SK-N-SH (cell line): ENCODE measurements around the gene ATG9A. TPM values are rescaled to one million over a fixed set of nuclear protein-coding genes. Genes with fewer than 3 reads are reported as not detected.

ENCODE experiments used
- CTCF ChIA-PET: fragments of 300-600, 350-600 bp; formaldehyde crosslinking; extraction: SDS; loops from one replicate; lab custom pipeline; 2021; lab: Yijun Ruan, JAX
- POLR2A ChIA-PET: fragments of 350-600 bp; sonication (Branson Sonifier 250); formaldehyde crosslinking; extraction: SDS; loops from one replicate; lab custom pipeline; 2020; ENCODE audit warnings: antibody characterized with exemption, inconsistent platforms; lab: Yijun Ruan, JAX
- DNase-seq: peaks from one replicate; pipeline ENCODE4 v3.0.0; 2012
- H2AFZ ChIP-seq: fragments of 200-600 bp; sonication (generic); 2 replicates; pipeline ENCODE4 v1.8.1; 2016; ENCODE audit warnings: antibody characterized with exemption, mild to moderate bottlenecking, low read depth
- H3F3A ChIP-seq: fragments of 200-600 bp; sonication (generic); replicated peaks from 2 replicates; pipeline ENCODE3; 2016; ENCODE audit warnings: antibody characterized with exemption, mild to moderate bottlenecking; ENCODE audit not compliant: insufficient read depth
- H3K27ac ChIP-seq, 2 experiments: fragments of 200-500 bp in 1 of 2; fragments of 200-600 bp in 1 of 2; sonication (Bioruptor generic) in 1 of 2; sonication (generic), shearing (Covaris generic) in 1 of 2; 2 replicates each; pipeline versions ENCODE4 v1.5.1 to v1.6.1; 2014 to 2016; ENCODE audit warnings: low read depth in 2 of 2, inconsistent platforms in 1 of 2, low read length in 1 of 2, mild to moderate bottlenecking in 1 of 2, mixed read lengths in 1 of 2
- H3K27me3 ChIP-seq: fragments of 200-600 bp; sonication (generic), shearing (Covaris generic); 2 replicates; pipeline ENCODE4 v1.6.1; 2016; ENCODE audit warnings: mixed run types; ENCODE audit not compliant: insufficient read depth
- H3K36me3 ChIP-seq, 2 experiments: fragments of 200-500 bp in 1 of 2; fragments of 200-600 bp in 1 of 2; sonication (Bioruptor generic) in 1 of 2; sonication (generic) in 1 of 2; replicated peaks in 1 of 2; 2 replicates each; pipeline versions ENCODE3 to v1.5.1; 2014 to 2016; ENCODE audit warnings: low read length in 1 of 2, mild to moderate bottlenecking in 1 of 2; ENCODE audit not compliant: insufficient read depth in 2 of 2, control insufficient read depth in 1 of 2
- H3K4me1 ChIP-seq, 2 experiments: fragments of 200-500 bp in 1 of 2; fragments of 200-600 bp in 1 of 2; sonication (Bioruptor generic) in 1 of 2; sonication (generic), shearing (Covaris generic) in 1 of 2; 2 replicates each; pipeline versions ENCODE4 v1.5.1 to v1.6.1; 2014 to 2016; ENCODE audit warnings: low read depth in 1 of 2, low read length in 1 of 2, mixed run types in 1 of 2; ENCODE audit not compliant: insufficient read depth in 2 of 2, control insufficient read depth in 1 of 2
- H3K4me2 ChIP-seq: fragments of 200-600 bp; sonication (generic), shearing (Covaris generic); 2 replicates; pipeline ENCODE4 v1.6.1; 2017; ENCODE audit warnings: mixed run types
- H3K4me3 ChIP-seq, 2 experiments: fragments of 200-500 bp in 1 of 2; fragments of 200-600 bp in 1 of 2; sonication (Bioruptor generic) in 1 of 2; sonication (generic), shearing (Covaris generic) in 1 of 2; 2 replicates each; pipeline versions ENCODE4 v1.5.1 to v1.8.1; 2014 to 2016; ENCODE audit warnings: low read depth in 2 of 2, inconsistent platforms in 1 of 2, low read length in 1 of 2, mild to moderate bottlenecking in 1 of 2, mixed read lengths in 1 of 2, moderate library complexity in 1 of 2
- H3K79me2 ChIP-seq: fragments of 200-600 bp; sonication (generic); 2 replicates; pipeline ENCODE4 v1.8.1; 2017; ENCODE audit warnings: mild to moderate bottlenecking; ENCODE audit not compliant: insufficient read depth
- H3K9ac ChIP-seq: fragments of 200-600 bp; sonication (generic); 2 replicates; pipeline ENCODE4 v1.6.1; 2017; ENCODE audit warnings: mixed run types
- H3K9me2 ChIP-seq: fragments of 200-600 bp; sonication (generic); 2 replicates; pipeline ENCODE4 v1.6.1; 2017; ENCODE audit warnings: mixed run types
- H3K9me3 ChIP-seq: fragments of 200-600 bp; sonication (generic); 2 replicates; pipeline ENCODE4 v1.6.1; 2017; ENCODE audit warnings: mixed run types, mild to moderate bottlenecking, moderate library complexity
- H4K20me1 ChIP-seq: fragments of 200-600 bp; sonication (generic); 2 replicates; pipeline ENCODE4 v1.6.1; 2017; ENCODE audit warnings: mild to moderate bottlenecking, mixed run types; ENCODE audit not compliant: insufficient read depth
- CHD2 ChIP-seq: fragments of 150-350 bp; IDR thresholded peaks from 2 replicates; pipeline ENCODE4 v1.6.1; 2018; ENCODE audit warnings: low read length; ENCODE audit not compliant: partially characterized antibody
- EZH2phosphoT487 ChIP-seq: fragments of 200-600 bp; sonication (generic); IDR thresholded peaks from 2 replicates; pipeline ENCODE4 v1.6.1; 2017; ENCODE audit warnings: low read depth, mixed run types, mild to moderate bottlenecking, antibody characterized with exemption, moderate library complexity, borderline replicate concordance
- FOXJ3 ChIP-seq: sonication (generic); formaldehyde crosslinking; IDR thresholded peaks from 2 replicates; pipeline ENCODE4 v1.5.1; 2020; ENCODE audit warnings: mild to moderate bottlenecking, missing genetic modification reagents
- FOXM1 ChIP-seq: IDR thresholded peaks from 2 replicates; pipeline ENCODE4 v1.4.0; 2012; ENCODE audit warnings: low read depth, mild to moderate bottlenecking
- GABPA ChIP-seq: IDR thresholded peaks from 2 replicates; pipeline ENCODE4 v1.4.0; 2012; ENCODE audit warnings: low read depth, mild to moderate bottlenecking
- NFIC ChIP-seq: IDR thresholded peaks from 2 replicates; pipeline ENCODE4 v1.4.0; 2012; ENCODE audit warnings: borderline replicate concordance
- NRF1 ChIP-seq: IDR thresholded peaks from 2 replicates; pipeline ENCODE4 v1.6.1; 2012; ENCODE audit warnings: low read depth, mild to moderate bottlenecking, low read length
- RAD21 ChIP-seq: IDR thresholded peaks from 2 replicates; pipeline ENCODE4 v1.6.1; 2012; ENCODE audit warnings: mild to moderate bottlenecking, low read length
- RXRA ChIP-seq: IDR thresholded peaks from 2 replicates; pipeline ENCODE4 v1.4.0; 2012; ENCODE audit warnings: low read depth, mild to moderate bottlenecking, borderline replicate concordance
- SMC3 ChIP-seq: IDR thresholded peaks from 2 replicates; pipeline ENCODE4 v1.6.1; 2012; ENCODE audit warnings: low read depth, low read length, improper control_type of control experiment
- TAF1 ChIP-seq: IDR thresholded peaks from 2 replicates; pipeline ENCODE4 v1.6.1; 2012; ENCODE audit warnings: low read depth, mild to moderate bottlenecking, low read length, moderate library complexity, borderline replicate concordance
- WGBS: methylation state at CpG from one replicate; pipeline ENCODE4 v1.1.6; 2017; ENCODE audit warnings: low lambda C conversion rate; 5-methylcytosine and 5-hydroxymethylcytosine counted together
- polyA plus RNA-seq, 3 experiments: library from polyadenylated mRNA; depleted of rRNA; stranded (reverse); fragments of >200 nt; gene quantifications; 2 replicates each; pipeline ENCODE4 v1.2.3, GENCODE V29; 2012
- TF ChIP-seq, protein P1 (sequence below): IDR thresholded peaks from 2 replicates; pipeline ENCODE4 v1.4.0; 2012; ENCODE audit warnings: low read depth
- TF ChIP-seq, protein P2 (sequence below): fragments of 200-600 bp; sonication (generic); IDR thresholded peaks from 2 replicates; pipeline ENCODE4 v1.6.1; 2017; ENCODE audit warnings: antibody characterized with exemption, mild to moderate bottlenecking, moderate library complexity
- TF ChIP-seq, protein P3 (sequence below): IDR thresholded peaks from 2 replicates; pipeline ENCODE4 v1.4.0; 2012; ENCODE audit warnings: low read depth, borderline replicate concordance
- TF ChIP-seq, protein P4 (sequence below): fragments of 150-350 bp; IDR thresholded peaks from 2 replicates; pipeline ENCODE4 v1.6.1; 2017; ENCODE audit warnings: antibody characterized with exemption, low read length, low read depth, borderline replicate concordance
- TF ChIP-seq, protein P5 (sequence below): fragments of 150-350 bp; IDR thresholded peaks from 2 replicates; pipeline ENCODE4 v1.6.1; 2016; ENCODE audit warnings: mild to moderate bottlenecking, low read depth, low read length

The ATG9A gene
- polyA plus RNA-seq, 1 of the 3 experiments (the other 2 are of a cell fraction) = 29.6 TPM

DNA sequence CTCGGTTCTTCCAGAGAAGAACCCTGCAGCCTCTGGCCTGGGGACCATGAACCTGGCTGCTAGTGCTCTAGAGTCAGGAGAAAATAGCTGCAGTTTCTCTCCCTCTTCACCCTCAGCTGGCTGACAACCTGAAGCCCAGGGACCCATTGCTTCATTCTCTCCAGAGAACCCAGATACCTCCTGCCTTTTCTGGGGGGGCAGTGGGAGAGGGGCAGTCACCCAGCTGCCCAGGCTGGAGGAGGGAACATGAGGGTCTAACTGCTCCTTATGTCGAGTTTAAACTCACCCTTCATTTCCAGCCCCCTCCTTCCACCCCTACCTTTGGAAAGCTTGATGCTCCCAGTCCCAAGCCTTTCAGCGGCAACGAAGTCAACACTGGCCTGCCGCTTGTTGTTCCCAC is 30.5 kb downstream of the ATG9A start (continued):
- TF ChIP-seq, protein P1, sequence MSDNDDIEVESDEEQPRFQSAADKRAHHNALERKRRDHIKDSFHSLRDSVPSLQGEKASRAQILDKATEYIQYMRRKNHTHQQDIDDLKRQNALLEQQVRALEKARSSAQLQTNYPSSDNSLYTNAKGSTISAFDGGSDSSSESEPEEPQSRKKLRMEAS = no peak
- TF ChIP-seq, protein P2, sequence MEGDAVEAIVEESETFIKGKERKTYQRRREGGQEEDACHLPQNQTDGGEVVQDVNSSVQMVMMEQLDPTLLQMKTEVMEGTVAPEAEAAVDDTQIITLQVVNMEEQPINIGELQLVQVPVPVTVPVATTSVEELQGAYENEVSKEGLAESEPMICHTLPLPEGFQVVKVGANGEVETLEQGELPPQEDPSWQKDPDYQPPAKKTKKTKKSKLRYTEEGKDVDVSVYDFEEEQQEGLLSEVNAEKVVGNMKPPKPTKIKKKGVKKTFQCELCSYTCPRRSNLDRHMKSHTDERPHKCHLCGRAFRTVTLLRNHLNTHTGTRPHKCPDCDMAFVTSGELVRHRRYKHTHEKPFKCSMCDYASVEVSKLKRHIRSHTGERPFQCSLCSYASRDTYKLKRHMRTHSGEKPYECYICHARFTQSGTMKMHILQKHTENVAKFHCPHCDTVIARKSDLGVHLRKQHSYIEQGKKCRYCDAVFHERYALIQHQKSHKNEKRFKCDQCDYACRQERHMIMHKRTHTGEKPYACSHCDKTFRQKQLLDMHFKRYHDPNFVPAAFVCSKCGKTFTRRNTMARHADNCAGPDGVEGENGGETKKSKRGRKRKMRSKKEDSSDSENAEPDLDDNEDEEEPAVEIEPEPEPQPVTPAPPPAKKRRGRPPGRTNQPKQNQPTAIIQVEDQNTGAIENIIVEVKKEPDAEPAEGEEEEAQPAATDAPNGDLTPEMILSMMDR = no peak
- TF ChIP-seq, all 33 proteins: peak for 0

DNA sequence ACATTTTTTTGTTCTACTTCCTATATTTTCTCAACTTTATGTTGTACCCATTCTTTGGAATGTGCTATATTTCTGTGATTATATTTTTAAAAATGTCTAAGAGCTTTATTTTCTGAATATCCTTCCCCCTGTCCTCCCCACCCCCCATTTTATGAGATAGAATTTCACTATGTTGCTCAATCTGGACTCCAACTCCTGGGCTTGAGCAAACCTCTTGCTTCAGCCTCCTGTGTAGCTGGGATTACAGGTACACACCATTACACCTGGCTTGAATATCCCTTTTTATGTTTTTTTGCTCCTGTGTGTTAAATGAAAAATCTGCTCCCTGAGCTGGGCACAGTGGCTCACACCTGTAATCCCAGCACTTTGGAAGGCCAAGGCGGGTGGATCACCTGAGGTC is 32.0 kb downstream of the ATG9A start:
- H3K9me3 ChIP-seq = no peaks in the 10 kb centered on the region
- CTCF ChIA-PET = interaction anchor here (0.9 to 1.7 kb wide), 3 partner anchors 15 to 97 kb away, joined by 3 to 7 read pairs (median 5); partner anchors contain the start of gene SLC23A3
- no peaks in the 10 kb centered on the region for H3F3A ChIP-seq
- H3K36me3 ChIP-seq = no peaks in the 10 kb centered on the region
- H3K79me2 ChIP-seq = no peaks in the 10 kb centered on the region
- no peaks in the 10 kb centered on the region for H4K20me1 ChIP-seq
- H3K4me1 ChIP-seq = no peaks in the 10 kb centered on the region
- no peak overlapping the region for H3K27ac ChIP-seq
- 100% methylated on average over 1 of the region's 1 CpG for WGBS
- H3K4me2 ChIP-seq = no peak overlapping the region
- H3K27me3 ChIP-seq = peaks cover 8% of the 10 kb centered on the region; the same call in 1 of the 2 replicates
- H3K4me3 ChIP-seq = no peak overlapping the region
- H3K9me2 ChIP-seq = no peaks in the 10 kb centered on the region
- POLR2A ChIA-PET = interaction anchor here (1.1 kb wide), 1 partner anchor 21 kb away, joined by 4 read pairs; the partner anchor contains the start of gene CNPPD1
- H2AFZ ChIP-seq = no peak overlapping the region
- TF ChIP-seq, protein P3, sequence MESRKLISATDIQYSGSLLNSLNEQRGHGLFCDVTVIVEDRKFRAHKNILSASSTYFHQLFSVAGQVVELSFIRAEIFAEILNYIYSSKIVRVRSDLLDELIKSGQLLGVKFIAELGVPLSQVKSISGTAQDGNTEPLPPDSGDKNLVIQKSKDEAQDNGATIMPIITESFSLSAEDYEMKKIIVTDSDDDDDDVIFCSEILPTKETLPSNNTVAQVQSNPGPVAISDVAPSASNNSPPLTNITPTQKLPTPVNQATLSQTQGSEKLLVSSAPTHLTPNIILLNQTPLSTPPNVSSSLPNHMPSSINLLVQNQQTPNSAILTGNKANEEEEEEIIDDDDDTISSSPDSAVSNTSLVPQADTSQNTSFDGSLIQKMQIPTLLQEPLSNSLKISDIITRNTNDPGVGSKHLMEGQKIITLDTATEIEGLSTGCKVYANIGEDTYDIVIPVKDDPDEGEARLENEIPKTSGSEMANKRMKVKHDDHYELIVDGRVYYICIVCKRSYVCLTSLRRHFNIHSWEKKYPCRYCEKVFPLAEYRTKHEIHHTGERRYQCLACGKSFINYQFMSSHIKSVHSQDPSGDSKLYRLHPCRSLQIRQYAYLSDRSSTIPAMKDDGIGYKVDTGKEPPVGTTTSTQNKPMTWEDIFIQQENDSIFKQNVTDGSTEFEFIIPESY = no peak
- no peak for TF ChIP-seq NFIC
- no peak for TF ChIP-seq RAD21
- TF ChIP-seq FOXJ3 (CRISPR knock-in tag) = no peak
- no peak for TF ChIP-seq NRF1
- no peak for TF ChIP-seq FOXM1
- TF ChIP-seq CHD2 = no peak
- no peak for TF ChIP-seq TAF1
- TF ChIP-seq, protein P4, sequence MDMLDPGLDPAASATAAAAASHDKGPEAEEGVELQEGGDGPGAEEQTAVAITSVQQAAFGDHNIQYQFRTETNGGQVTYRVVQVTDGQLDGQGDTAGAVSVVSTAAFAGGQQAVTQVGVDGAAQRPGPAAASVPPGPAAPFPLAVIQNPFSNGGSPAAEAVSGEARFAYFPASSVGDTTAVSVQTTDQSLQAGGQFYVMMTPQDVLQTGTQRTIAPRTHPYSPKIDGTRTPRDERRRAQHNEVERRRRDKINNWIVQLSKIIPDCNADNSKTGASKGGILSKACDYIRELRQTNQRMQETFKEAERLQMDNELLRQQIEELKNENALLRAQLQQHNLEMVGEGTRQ = no peak
- TF ChIP-seq, protein P5, sequence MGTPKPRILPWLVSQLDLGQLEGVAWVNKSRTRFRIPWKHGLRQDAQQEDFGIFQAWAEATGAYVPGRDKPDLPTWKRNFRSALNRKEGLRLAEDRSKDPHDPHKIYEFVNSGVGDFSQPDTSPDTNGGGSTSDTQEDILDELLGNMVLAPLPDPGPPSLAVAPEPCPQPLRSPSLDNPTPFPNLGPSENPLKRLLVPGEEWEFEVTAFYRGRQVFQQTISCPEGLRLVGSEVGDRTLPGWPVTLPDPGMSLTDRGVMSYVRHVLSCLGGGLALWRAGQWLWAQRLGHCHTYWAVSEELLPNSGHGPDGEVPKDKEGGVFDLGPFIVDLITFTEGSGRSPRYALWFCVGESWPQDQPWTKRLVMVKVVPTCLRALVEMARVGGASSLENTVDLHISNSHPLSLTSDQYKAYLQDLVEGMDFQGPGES = no peak
- TF ChIP-seq RXRA = no peak
- TF ChIP-seq EZH2phosphoT487 = no peak
- TF ChIP-seq, protein P2 = no peak
- TF ChIP-seq SMC3 = no peak
- TF ChIP-seq GABPA = no peak
- TF ChIP-seq, all 33 proteins: peak for 0
- DNase-seq = no peak
- H3K9ac ChIP-seq = no peak overlapping the region
